IPS DF 6.9 (cell line): ENCODE measurements around the gene ARHGAP32.

Experiments
- DNase-seq: peaks from one replicate; pipeline ENCODE4 v3.0.0-alpha.2; 2013; ENCODE audit warnings: low read depth, low spot score
- H3K27ac ChIP-seq: one replicate; pipeline ENCODE4 v1.5.1; 2013; ENCODE audit warnings: low read length, control low read depth
- H3K27me3 ChIP-seq: 2 replicates; pipeline ENCODE4 v1.6.1; 2013; ENCODE audit warnings: mild to moderate bottlenecking, low read length; ENCODE audit not compliant: control insufficient read depth, insufficient read depth
- H3K36me3 ChIP-seq: 2 replicates; pipeline ENCODE4 v1.6.1; 2013; ENCODE audit warnings: low read length; ENCODE audit not compliant: control insufficient read depth, insufficient read depth
- H3K4me1 ChIP-seq: 2 replicates; pipeline ENCODE4 v1.6.1; 2013; ENCODE audit warnings: low read length; ENCODE audit not compliant: control insufficient read depth, insufficient read depth
- H3K4me3 ChIP-seq: 2 replicates; pipeline ENCODE4 v1.5.1; 2013; ENCODE audit warnings: mild to moderate bottlenecking, low read length
- H3K9me3 ChIP-seq: 2 replicates; pipeline ENCODE4 v1.6.1; 2013; ENCODE audit warnings: low read length, inconsistent platforms; ENCODE audit not compliant: control insufficient read depth, insufficient read depth
- WGBS: extraction: QIAGEN DNeasy Blood & Tissue Kit; methylation state at CpG from one replicate; pipeline ENCODE4 v1.1.7; 2013; ENCODE audit warnings: mixed read lengths, missing lambda C conversion rate; ENCODE audit not compliant: insufficient read length, insufficient coverage; 5-methylcytosine and 5-hydroxymethylcytosine counted together

ARHGAP32 gene

GRCh38 chr11:129223701-129224149 lies 31.6 kb upstream of the ARHGAP32 start:
- Histone ChIP-seq H3K27me3 (no peaks in the 10 kb centered on the region), H3K4me1 (0 out of 2 replicates have a peak, but pooled peaks cover 1% of the 10 kb centered on the region), H3K36me3 (no peaks in the 10 kb centered on the region), H3K9me3 (no peaks in the 10 kb centered on the region), H3K27ac (no peak overlapping the region), H3K4me3 (no peak overlapping the region)
- no peak for DNase-seq
- no CpG with 5 or more reads among the region's 2 CpGs for WGBS

DNA sequence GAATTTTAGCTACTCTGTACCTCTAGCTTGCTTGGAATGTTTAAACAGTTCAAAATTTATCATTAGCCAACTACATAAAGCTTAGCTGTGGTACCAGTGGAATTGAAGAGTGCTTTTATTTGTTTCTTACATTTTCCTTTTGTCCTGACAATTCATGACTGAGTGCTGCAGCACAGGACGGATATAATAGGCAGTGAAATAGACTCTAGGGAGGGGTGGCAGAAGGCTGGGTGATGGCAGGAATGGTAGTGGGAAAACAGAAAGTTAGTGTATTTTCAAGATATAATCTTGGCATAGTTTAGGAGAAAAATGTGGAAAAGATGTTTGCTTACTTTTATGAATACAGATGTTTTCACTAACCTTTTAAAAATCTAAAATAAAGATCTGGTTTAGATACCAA lies 31.1 kb upstream of the ARHGAP32 start:
- Histone ChIP-seq H3K36me3 (no peaks in the 10 kb centered on the region), H3K27me3 (no peaks in the 10 kb centered on the region), H3K4me1 (0 out of 2 replicates have a peak, but pooled peaks cover 1% of the 10 kb centered on the region), H3K4me3 (no peak overlapping the region), H3K27ac (no peak overlapping the region), H3K9me3 (no peaks in the 10 kb centered on the region)
- no CpG with 5 or more reads among the region's 1 CpG for WGBS
- DNase-seq = no peak

DNA sequence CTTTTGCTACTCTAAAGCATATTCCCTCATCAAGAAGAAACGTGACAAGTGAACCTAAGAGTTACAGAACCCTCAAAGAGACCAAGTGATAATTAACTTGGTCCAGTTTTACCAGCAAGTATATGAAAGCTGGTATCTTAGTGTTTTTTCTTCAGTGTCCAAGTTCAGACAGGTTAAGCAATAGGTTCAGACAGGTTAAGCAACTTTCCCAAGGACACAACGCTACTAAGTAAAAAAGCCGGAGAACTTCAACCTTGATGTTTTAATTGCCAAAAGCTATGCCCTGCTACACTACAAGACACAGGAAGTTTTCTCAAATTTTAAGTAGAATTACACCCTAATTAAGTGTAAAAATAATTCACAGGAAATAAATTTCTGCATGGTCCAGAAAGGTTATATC lies 30.0 kb upstream of the ARHGAP32 start:
- Histone ChIP-seq H3K27me3 (no peaks in the 10 kb centered on the region), H3K27ac (no peak overlapping the region), H3K9me3 (no peaks in the 10 kb centered on the region), H3K4me1 (0 out of 2 replicates have a peak, but pooled peaks cover 1% of the 10 kb centered on the region), H3K4me3 (no peak overlapping the region), H3K36me3 (no peaks in the 10 kb centered on the region)
- no CpG with 5 or more reads among the region's 3 CpGs for WGBS
- DNase-seq = no peak

DNA sequence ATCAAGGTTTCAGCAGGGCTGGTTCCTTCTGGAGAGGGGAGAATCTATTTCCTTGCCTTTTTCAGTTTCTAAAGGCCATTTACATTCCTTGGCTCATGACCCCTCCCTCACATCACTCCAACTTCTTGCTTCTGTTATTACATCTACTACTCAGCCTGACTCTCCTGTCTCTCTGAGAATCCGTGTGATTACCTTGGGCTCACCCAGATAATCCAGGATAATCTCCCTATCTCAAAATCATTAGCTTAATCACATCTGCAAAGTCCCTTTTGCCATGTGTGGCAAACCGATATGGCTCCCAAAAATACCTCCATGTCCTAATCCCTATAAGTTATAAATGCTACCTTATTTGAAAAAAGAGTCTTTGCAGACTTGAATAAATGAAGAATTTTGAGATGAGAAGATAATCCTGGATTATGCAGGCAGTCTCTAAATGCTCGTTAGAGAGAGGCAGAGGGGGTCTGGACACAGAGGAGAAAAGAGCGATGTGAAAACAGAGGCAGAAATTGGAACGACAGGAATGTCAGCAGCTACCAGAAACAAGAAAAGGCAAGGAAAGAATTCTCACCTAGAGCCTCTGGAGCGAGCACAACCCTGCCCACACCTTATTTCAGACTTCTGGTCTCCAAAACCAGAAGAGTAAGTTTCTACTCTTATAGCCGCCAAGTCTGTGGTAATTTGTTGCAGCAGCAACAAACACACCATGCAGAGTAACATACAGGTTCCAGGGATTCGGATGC lies 23.6 kb upstream of the ARHGAP32 start:
- no peak overlapping the region for H3K27ac ChIP-seq
- H3K4me3 ChIP-seq = no peak overlapping the region
- no peaks in the 10 kb centered on the region for H3K27me3 ChIP-seq
- H3K4me1 ChIP-seq = peaks cover 5% of the 10 kb centered on the region; the same call in 1 of the 2 replicates
- DNase-seq = peak; percentile 39
- H3K9me3 ChIP-seq = no peaks in the 10 kb centered on the region
- no peaks in the 10 kb centered on the region for H3K36me3 ChIP-seq
- WGBS = no CpG with 5 or more reads among the region's 8 CpGs

- no peaks in the 10 kb centered on the region for H3K9me3 ChIP-seq
- no peaks in the 10 kb centered on the region for H3K36me3 ChIP-seq
- H3K4me1 ChIP-seq = peaks cover 5% of the 10 kb centered on the region; the same call in 1 of the 2 replicates
- H3K4me3 ChIP-seq = no peak overlapping the region
- no CpG with 5 or more reads among the region's 6 CpGs for WGBS
- H3K27ac ChIP-seq = no peak overlapping the region
- H3K27me3 ChIP-seq = no peaks in the 10 kb centered on the region
- no peak for DNase-seq
Measured at GRCh38 chr11:129214710-129215295, 22.7 kb upstream of the ARHGAP32 start.

GRCh38 chr11:129213261-129213660 lies 21.1 kb upstream of the ARHGAP32 start:
- peaks cover 5% of the 10 kb centered on the region; the same call in 1 of the 2 replicates for H3K4me1 ChIP-seq
- H3K36me3 ChIP-seq = no peaks in the 10 kb centered on the region
- H3K27ac ChIP-seq = no peak overlapping the region
- no peaks in the 10 kb centered on the region for H3K9me3 ChIP-seq
- H3K4me3 ChIP-seq = no peak overlapping the region
- DNase-seq = no peak
- no peaks in the 10 kb centered on the region for H3K27me3 ChIP-seq
- WGBS = no CpG with 5 or more reads among the region's 3 CpGs

GRCh38 chr11:129211397-129211796 lies 19.3 kb upstream of the ARHGAP32 start:
- Histone ChIP-seq H3K27ac (no peak overlapping the region), H3K36me3 (no peaks in the 10 kb centered on the region), H3K4me3 (no peak overlapping the region), H3K9me3 (no peaks in the 10 kb centered on the region), H3K27me3 (no peaks in the 10 kb centered on the region), H3K4me1 (peaks cover 5% of the 10 kb centered on the region; the same call in 1 of the 2 replicates)
- no CpG with 5 or more reads among the region's 2 CpGs for WGBS
- DNase-seq = no peak

GRCh38 chr11:129210831-129211181 lies 18.7 kb upstream of the ARHGAP32 start:
- Histone ChIP-seq H3K27me3 (no peaks in the 10 kb centered on the region), H3K4me1 (peaks cover 4% of the 10 kb centered on the region; the same call in 1 of the 2 replicates), H3K27ac (no peak overlapping the region), H3K36me3 (no peaks in the 10 kb centered on the region), H3K4me3 (no peak overlapping the region), H3K9me3 (no peaks in the 10 kb centered on the region)
- DNase-seq = no peak
- no CpG with 5 or more reads among the region's 5 CpGs for WGBS

DNA sequence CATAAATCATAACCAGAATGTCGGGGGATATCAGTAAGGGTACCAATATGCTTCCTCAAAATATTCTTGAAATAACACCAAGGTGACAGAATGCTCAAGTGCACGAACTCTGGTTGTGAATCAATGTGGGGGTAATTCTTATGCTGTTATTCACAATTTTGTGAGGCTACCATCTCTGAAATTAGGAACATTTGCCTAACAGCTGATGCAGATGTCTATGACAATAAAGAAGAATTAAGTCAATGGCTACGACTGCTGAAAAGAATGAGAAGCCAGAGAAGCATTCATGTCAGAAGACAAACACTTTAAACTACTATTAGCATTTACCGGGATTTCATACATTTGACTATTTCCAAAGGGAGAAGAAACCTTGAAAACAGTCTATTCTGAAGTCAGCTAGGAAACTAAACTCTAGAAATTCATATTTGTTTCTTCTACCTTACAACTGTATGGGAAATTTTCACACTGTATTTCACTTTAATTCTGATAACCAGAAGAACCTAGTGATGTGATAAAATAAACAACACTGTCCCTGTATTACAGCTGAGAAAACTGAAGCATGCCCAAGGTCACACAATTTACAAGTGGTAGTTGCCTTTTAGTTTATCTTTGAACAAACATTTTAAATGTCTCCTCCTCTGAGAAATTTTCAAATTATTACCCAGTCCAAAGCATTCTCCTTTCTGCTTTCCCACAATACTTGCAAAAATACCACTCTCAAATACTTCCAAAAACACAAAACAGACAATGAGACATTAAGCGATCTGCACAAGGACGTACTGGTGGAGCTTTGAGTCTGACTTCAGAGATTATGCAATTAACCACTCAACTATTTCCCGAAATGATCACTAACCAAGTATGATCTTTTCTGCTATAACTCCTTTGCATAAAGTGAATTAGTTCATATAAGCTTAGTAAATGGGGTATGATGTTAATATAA lies 18.0 kb upstream of the ARHGAP32 start:
- no CpG with 5 or more reads among the region's 7 CpGs for WGBS
- H3K4me3 ChIP-seq = no peak overlapping the region
- no peaks in the 10 kb centered on the region for H3K27me3 ChIP-seq

DNA sequence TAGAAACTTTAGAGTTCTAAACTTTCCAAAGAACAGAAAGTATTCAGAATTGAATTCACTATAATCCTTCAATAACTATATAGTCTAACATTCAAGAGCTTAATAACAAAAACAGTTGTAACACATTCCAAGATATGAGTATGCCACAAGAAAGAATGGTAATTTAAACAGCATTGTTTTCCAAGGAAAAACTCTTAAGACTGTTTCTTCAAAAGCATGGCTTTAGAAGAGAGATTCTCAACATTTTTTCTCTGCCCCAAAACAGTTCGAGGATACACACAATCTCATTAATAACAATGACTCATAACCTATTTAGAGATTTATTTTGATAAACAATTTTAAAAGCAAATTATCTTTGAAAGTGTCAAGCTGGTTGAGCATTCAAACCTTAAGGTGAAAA lies 16.7 kb upstream of the ARHGAP32 start:
- Histone ChIP-seq H3K27ac (no peak overlapping the region), H3K4me3 (no peak overlapping the region), H3K27me3 (no peaks in the 10 kb centered on the region), H3K9me3 (no peaks in the 10 kb centered on the region), H3K4me1 (peaks cover 2% of the 10 kb centered on the region; the same call in 1 of the 2 replicates), H3K36me3 (no peaks in the 10 kb centered on the region)
- DNase-seq = no peak
- WGBS = no CpG with 5 or more reads among the region's 1 CpG

More for the DNA sequence above, 18.0 kb upstream of the ARHGAP32 start:
- Histone ChIP-seq H3K36me3 (no peaks in the 10 kb centered on the region), H3K9me3 (no peaks in the 10 kb centered on the region), H3K27ac (no peak overlapping the region), H3K4me1 (peaks cover 4% of the 10 kb centered on the region; the same call in 1 of the 2 replicates)
- DNase-seq = no peak
